K562 (cell line): ENCODE results near the gene GALE. TPM values are rescaled to one million over a fixed set of nuclear protein-coding genes. Genes with fewer than 3 reads are reported as not detected.

Experiments
- CBX3 ChIP-seq, 2 experiments: IDR thresholded peaks; 1 replicate in 1 of 2; 2 replicates in 1 of 2; pipeline ENCODE4 v1.6.1; 2012; ENCODE audit warnings: inconsistent platforms in 2 of 2, low read length in 2 of 2, borderline replicate concordance in 1 of 2, control low read depth in 1 of 2
- CEBPG ChIP-seq, 3 experiments: fragments of 200-800 bp in 1 of 3; sonication (Bioruptor generic) in 1 of 3; sonication (generic) in 1 of 3; formaldehyde crosslinking in 1 of 3; IDR thresholded peaks in 2 of 3; conservative IDR thresholded peaks in 1 of 3; 2 replicates each; pipeline versions ENCODE4 v1.6.1 to v1.8.0; 2016 to 2022; ENCODE audit warnings: missing compliant biosample characterization in 2 of 3, missing genetic modification characterization in 2 of 3, mild to moderate bottlenecking in 1 of 3, missing genetic modification reagents in 1 of 3
- CHD2 ChIP-seq: IDR thresholded peaks from 2 replicates; pipeline ENCODE4 v1.6.1; 2011; ENCODE audit warnings: low read depth, low read length
- ELF1 ChIP-seq: fragments of 200-800 bp; sonication (Bioruptor generic); IDR thresholded peaks from 2 replicates; pipeline ENCODE4 v1.6.1; 2016; ENCODE audit warnings: missing genetic modification characterization, missing compliant biosample characterization
- ELF4 ChIP-seq: fragments of 450-650 bp; formaldehyde crosslinking; IDR thresholded peaks from 2 replicates; pipeline ENCODE4 v1.4.0; 2022; ENCODE audit warnings: missing genetic modification characterization
- GATAD2B ChIP-seq: fragments of 450-650 bp; IDR thresholded peaks from 2 replicates; pipeline ENCODE4 v1.6.1; 2017; ENCODE audit warnings: mild to moderate bottlenecking, borderline replicate concordance
- HDGF ChIP-seq: fragments of 450-650 bp; IDR thresholded peaks from 2 replicates; pipeline ENCODE4 v1.6.1; 2016
- MTA2 ChIP-seq: fragments of 450-650 bp; IDR thresholded peaks from 2 replicates; pipeline ENCODE4 v1.6.1; 2016; ENCODE audit warnings: low read depth
- PPARD ChIP-seq: fragments of 250-450 bp; sonication (Bioruptor Pico); IDR thresholded peaks from 2 replicates; pipeline ENCODE4 v1.8.0; 2022; ENCODE audit warnings: inconsistent platforms, mild to moderate bottlenecking, moderate library complexity
- RCOR1 ChIP-seq, 2 experiments: IDR thresholded peaks; 2 replicates each; pipeline ENCODE4 v1.6.1; 2012; ENCODE audit warnings: low read depth in 2 of 2, low read length in 2 of 2, borderline replicate concordance in 1 of 2, improper control_type of control experiment in 1 of 2
- SMARCA4 ChIP-seq: fragments of 450-650 bp; IDR thresholded peaks from 2 replicates; pipeline ENCODE4 v1.6.1; 2016
- SMARCE1 ChIP-seq: fragments of 450-650 bp; IDR thresholded peaks from 2 replicates; pipeline ENCODE4 v1.7.1; 2016; ENCODE audit warnings: mild to moderate bottlenecking
- SMC3 ChIP-seq: conservative IDR thresholded peaks from 2 replicates; pipeline ENCODE4 v1.6.1; 2011; ENCODE audit warnings: low read depth, low read length, improper control_type of control experiment; ENCODE audit not compliant: insufficient read depth
- SUPT5H ChIP-seq: fragments of 450-650 bp; IDR thresholded peaks from 2 replicates; pipeline ENCODE4 v1.6.1; 2016
- TBP ChIP-seq: optimal IDR thresholded peaks from 2 replicates; pipeline ENCODE3; 2011; ENCODE audit warnings: low read depth, low read length, improper control_type of control experiment
- TRIM24 ChIP-seq, 2 experiments: fragments of 450-650 bp; IDR thresholded peaks; 2 replicates each; pipeline ENCODE4 v1.6.1; 2016
- XRCC5 ChIP-seq: fragments of 200-400 bp; formaldehyde crosslinking; IDR thresholded peaks from 2 replicates; pipeline ENCODE4 v1.6.1; 2017; ENCODE audit warnings: low read depth, mild to moderate bottlenecking, low read length
- ZC3H8 ChIP-seq: fragments of 450-650 bp; IDR thresholded peaks from 2 replicates; pipeline ENCODE4 v1.6.1; 2017
- ZKSCAN8 ChIP-seq: fragments of 200-800 bp; sonication (Bioruptor generic); IDR thresholded peaks from 2 replicates; pipeline ENCODE4 v1.6.1; 2016; ENCODE audit warnings: missing genetic modification characterization, missing compliant biosample characterization
- ZNF561 ChIP-seq: fragments of 450-650 bp; formaldehyde crosslinking; conservative IDR thresholded peaks from 2 replicates; pipeline ENCODE4 v1.4.0; 2020; ENCODE audit warnings: mild to moderate bottlenecking, moderate library complexity
- ZNF668 ChIP-seq: fragments of 250-450 bp; sonication (Bioruptor Pico); IDR thresholded peaks from 2 replicates; pipeline ENCODE4 v1.8.0; 2022; ENCODE audit warnings: mild to moderate bottlenecking, inconsistent platforms
- polyA plus RNA-seq, 8 experiments: library from polyadenylated mRNA; depleted of rRNA in 4 of 8; stranded (reverse) in 5 of 8; unstranded in 3 of 8; fragments of >200 nt; fragmentation: Nextera tagmentation in 2 of 8; fragmentation: Illumina TruSeq in 1 of 8; extraction: Ambion mirVana in 2 of 8; extraction: Trizol in 1 of 8; gene quantifications; 2 replicates each; pipeline versions ENCODE4 v1.2.1 to v1.2.3, GENCODE V29; 2011 to 2014; ENCODE audit warnings: inconsistent platforms in 1 of 8, missing spikeins in 1 of 8
- total RNA-seq, 7 experiments: library from RNA; depleted of rRNA in 6 of 7; stranded (reverse); fragments of >200 nt in 6 of 7; fragmentation: Illumina TruSeq in 2 of 7; extraction: Trizol in 2 of 7; gene quantifications; 2 replicates each; pipeline versions ENCODE4 v1.2.1 to v1.2.3, GENCODE V29; 2011 to 2021; ENCODE audit warnings: low replicate concordance in 1 of 7
- TF ChIP-seq, protein P1 (sequence below), 2 experiments: IDR thresholded peaks in 1 of 2; conservative IDR thresholded peaks in 1 of 2; 2 replicates each; pipeline ENCODE4 v1.6.1; 2016; ENCODE audit warnings: low read depth in 2 of 2, mild to moderate bottlenecking in 1 of 2, missing compliant biosample characterization in 1 of 2, missing genetic modification characterization in 1 of 2, moderate library complexity in 1 of 2
- TF ChIP-seq, protein P2 (sequence below): sonication (generic); formaldehyde crosslinking; IDR thresholded peaks from 2 replicates; pipeline ENCODE4 v1.8.0; 2022; ENCODE audit warnings: mild to moderate bottlenecking, missing genetic modification reagents
- TF ChIP-seq, protein P3 (sequence below), 2 experiments: fragments of 450-650 bp in 1 of 2; sonication (generic) in 1 of 2; formaldehyde crosslinking in 1 of 2; IDR thresholded peaks in 1 of 2; conservative IDR thresholded peaks in 1 of 2; 2 replicates each; pipeline versions ENCODE4 v1.6.1 to v1.8.1; 2016 to 2023; ENCODE audit warnings: mild to moderate bottlenecking in 2 of 2, moderate library complexity in 2 of 2, inconsistent platforms in 1 of 2, missing genetic modification reagents in 1 of 2

GALE gene
- total and polyA plus RNA-seq, 9 of the 15 experiments (the other 6 are each of a cell fraction or from before 2014, with no cell fraction given), result 8.4 to 139 (median 88.3) TPM

DNA sequence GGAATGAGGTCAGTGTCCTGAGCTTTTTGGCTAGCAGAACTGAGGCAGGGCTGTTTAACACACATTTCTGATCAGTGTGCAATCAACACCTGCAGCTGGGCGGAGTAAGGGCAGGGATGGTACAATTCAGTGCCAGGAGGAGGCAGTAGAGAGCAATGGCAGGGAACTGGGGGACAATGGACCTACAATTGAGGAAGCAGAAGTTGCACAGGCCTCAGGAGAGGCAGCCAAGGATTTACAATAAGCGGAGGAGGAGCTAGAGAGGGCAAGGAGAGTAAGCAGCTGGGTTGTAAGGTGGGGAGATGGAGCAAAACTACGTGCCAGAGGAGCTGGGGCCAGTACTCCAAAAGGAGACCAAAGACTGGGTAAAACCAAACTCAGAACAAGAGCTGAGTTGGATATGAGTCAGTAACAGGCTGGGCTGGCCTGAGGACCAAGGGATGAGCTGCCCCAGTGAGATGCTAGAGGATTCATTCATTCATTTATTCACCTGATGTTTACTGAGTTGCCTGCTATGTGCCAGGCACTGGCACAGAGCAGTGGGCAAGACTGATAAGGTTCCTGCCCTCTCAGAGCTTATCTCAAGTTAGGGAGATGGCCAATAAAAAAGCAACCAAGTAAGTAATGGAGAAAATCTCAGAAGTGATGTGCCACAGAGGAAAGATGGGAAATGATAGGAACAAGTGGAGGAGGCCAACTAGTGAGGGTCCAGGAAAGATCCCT lies 10.4 kb upstream of the GALE start (continued):
- peak; percentile 70 for TF ChIP-seq SMARCA4
- peak; percentile 74; the same call in 1 of the 2 replicates for TF ChIP-seq ZC3H8
- TF ChIP-seq, protein P1, sequence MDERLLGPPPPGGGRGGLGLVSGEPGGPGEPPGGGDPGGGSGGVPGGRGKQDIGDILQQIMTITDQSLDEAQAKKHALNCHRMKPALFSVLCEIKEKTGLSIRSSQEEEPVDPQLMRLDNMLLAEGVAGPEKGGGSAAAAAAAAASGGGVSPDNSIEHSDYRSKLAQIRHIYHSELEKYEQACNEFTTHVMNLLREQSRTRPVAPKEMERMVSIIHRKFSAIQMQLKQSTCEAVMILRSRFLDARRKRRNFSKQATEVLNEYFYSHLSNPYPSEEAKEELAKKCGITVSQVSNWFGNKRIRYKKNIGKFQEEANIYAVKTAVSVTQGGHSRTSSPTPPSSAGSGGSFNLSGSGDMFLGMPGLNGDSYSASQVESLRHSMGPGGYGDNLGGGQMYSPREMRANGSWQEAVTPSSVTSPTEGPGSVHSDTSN (CRISPR knock-in tag; IDR thresholded peaks at IDR 0.05; ENCODE audit: low read depth), result no peak
- TF ChIP-seq, protein P1 (tag; conservative IDR thresholded peaks at IDR 0.05; ENCODE audit: low read depth), result no peak
- no peak for TF ChIP-seq ZKSCAN8 (CRISPR knock-in tag)
- peak; percentile 65; the same call in 1 of the 2 replicates for TF ChIP-seq ELF1 (tag)
- TF ChIP-seq RCOR1 (IDR thresholded peaks at IDR 0.05; ENCODE audit: borderline replicate concordance in 1 of 2, low read depth in 2 of 2, low read length in 2 of 2), result peak in 1 of 2 experiments; percentile 60; a peak in 1 of 4 replicates
- peak; percentile 84 for TF ChIP-seq SMC3
- 0 out of 2 replicates have a peak, but pooled peaks have one; percentile 11 for TF ChIP-seq MTA2
- TF ChIP-seq ZNF668 (CRISPR knock-in tag), result no peak
- TF ChIP-seq CBX3 (IDR thresholded peaks at IDR 0.05; ENCODE audit: borderline replicate concordance in 1 of 2, low read length in 2 of 2), result peak in 1 of 2 experiments; percentile 47; a peak in 1 of 3 replicates
- TF ChIP-seq GATAD2B, result no peak
- TF ChIP-seq TBP, result no peak
- TF ChIP-seq ELF4, result peak; percentile 78; the same call in 1 of the 2 replicates
- no peak for TF ChIP-seq XRCC5
- TF ChIP-seq, protein P2, sequence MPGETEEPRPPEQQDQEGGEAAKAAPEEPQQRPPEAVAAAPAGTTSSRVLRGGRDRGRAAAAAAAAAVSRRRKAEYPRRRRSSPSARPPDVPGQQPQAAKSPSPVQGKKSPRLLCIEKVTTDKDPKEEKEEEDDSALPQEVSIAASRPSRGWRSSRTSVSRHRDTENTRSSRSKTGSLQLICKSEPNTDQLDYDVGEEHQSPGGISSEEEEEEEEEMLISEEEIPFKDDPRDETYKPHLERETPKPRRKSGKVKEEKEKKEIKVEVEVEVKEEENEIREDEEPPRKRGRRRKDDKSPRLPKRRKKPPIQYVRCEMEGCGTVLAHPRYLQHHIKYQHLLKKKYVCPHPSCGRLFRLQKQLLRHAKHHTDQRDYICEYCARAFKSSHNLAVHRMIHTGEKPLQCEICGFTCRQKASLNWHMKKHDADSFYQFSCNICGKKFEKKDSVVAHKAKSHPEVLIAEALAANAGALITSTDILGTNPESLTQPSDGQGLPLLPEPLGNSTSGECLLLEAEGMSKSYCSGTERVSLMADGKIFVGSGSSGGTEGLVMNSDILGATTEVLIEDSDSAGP (CRISPR knock-in tag), result no peak
- TF ChIP-seq SMARCE1, result peak; percentile 68; the same call in 1 of the 2 replicates
- no peak for TF ChIP-seq ZNF561 (CRISPR knock-in tag)
- TF ChIP-seq TRIM24 (IDR thresholded peaks at IDR 0.05), result peak in 1 of 2 experiments; percentile 12; a peak in 1 of 4 replicates
- no peak for TF ChIP-seq PPARD (CRISPR knock-in tag)
- TF ChIP-seq SUPT5H, result no peak
- peak; percentile 36; the same call in 1 of the 2 replicates for TF ChIP-seq CEBPG (CRISPR knock-in tag; IDR thresholded peaks at IDR 0.05)
- no peak for TF ChIP-seq CEBPG (tag; conservative IDR thresholded peaks at IDR 0.05 in 1 of 2, IDR thresholded peaks at IDR 0.05 in 1 of 2)
- no peak for TF ChIP-seq CHD2
- TF ChIP-seq, protein P3, sequence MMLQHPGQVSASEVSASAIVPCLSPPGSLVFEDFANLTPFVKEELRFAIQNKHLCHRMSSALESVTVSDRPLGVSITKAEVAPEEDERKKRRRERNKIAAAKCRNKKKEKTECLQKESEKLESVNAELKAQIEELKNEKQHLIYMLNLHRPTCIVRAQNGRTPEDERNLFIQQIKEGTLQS (IDR thresholded peaks at IDR 0.05), result no peak
- TF ChIP-seq, protein P3 (CRISPR knock-in tag; conservative IDR thresholded peaks at IDR 0.05), result no peak
- 0 out of 2 replicates have a peak, but pooled peaks have one; percentile 53 for TF ChIP-seq HDGF
